ENCODE results near the gene ANKIB1. TPM values are rescaled to one million over a fixed set of nuclear protein-coding genes. Genes with fewer than 3 reads are reported as not detected.

Gene ANKIB1
- total and polyA plus RNA-seq, 2 donors from 2014 or later: 10.7 to 59.0 TPM

DNA sequence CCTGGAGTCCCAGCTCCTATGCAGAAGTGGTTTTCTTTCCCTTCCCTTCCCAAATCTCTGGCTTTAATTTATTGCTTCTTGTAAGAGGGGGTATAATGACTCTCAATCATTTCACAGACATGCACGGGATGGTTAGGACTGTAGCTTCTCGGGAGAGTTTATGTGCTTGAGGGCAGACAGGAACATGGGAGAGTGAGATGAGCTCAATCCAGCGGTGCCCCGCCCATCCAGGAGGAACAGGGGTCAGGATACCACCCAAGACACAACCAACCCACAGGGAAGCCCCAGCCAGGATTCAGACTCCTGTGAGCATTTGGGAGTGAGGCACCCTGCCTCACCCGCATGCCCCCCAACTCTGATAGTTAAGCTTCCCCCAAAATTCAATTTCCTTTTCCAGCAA is 167.8 kb downstream of the ANKIB1 start:
- H3K4me3 ChIP-seq (ENCODE audit: low read length in 3 of 3): no peak overlapping the region
- DNase-seq (no peak), FAIRE-seq (no peak)
- H3K27me3 ChIP-seq (ENCODE audit: control insufficient read depth, insufficient read depth, low read length): no peaks in the 10 kb centered on the region
- no peaks in the 10 kb centered on the region for H3K36me3 ChIP-seq (ENCODE audit: control insufficient read depth in 2 of 3, insufficient read depth in 3 of 3, low read length in 3 of 3)
- no peak overlapping the region for H3K27ac ChIP-seq (ENCODE audit: low read depth in 2 of 2, low read length in 2 of 2)
- no peak overlapping the region for H3K9ac ChIP-seq (ENCODE audit: low read length in 3 of 3)
- no peak for TF ChIP-seq CTCF (IDR thresholded peaks at IDR 0.05; ENCODE audit: borderline replicate concordance, extremely low read depth, insufficient read depth)
- H3K9me3 ChIP-seq (ENCODE audit: control insufficient read depth in 2 of 3, insufficient read depth in 1 of 3, low read length in 3 of 3): no peaks in the 10 kb centered on the region
- no peaks in the 10 kb centered on the region for H3K4me1 ChIP-seq (ENCODE audit: control insufficient read depth in 2 of 3, insufficient read depth in 2 of 3, low read depth in 1 of 3, low read length in 3 of 3)
- intact Hi-C loops (cut with DNase I): no loop called here

DNA sequence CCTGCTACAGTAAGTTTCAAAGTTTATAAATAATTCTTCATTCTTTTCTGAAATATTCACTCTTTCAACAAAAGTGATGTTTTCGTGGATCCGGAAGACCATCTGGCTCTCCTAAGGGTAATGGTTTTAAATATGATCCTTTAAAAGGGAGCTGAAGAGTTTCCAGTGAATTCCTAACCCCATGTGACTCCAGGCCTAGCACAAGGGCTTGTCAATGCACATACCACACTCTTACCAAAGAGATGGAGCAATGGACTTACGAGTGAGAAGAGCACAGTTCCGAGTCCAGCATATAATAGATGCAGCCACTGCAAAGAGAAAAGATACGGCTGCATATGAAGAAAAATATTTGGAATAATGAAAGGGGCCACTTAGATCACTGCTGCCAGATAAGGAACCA is 169.5 kb downstream of the ANKIB1 start:
- no peaks in the 10 kb centered on the region for H3K4me1 ChIP-seq (ENCODE audit: control insufficient read depth in 2 of 3, insufficient read depth in 2 of 3, low read depth in 1 of 3, low read length in 3 of 3)
- no peak overlapping the region for H3K27ac ChIP-seq (ENCODE audit: low read depth in 2 of 2, low read length in 2 of 2)

DNA sequence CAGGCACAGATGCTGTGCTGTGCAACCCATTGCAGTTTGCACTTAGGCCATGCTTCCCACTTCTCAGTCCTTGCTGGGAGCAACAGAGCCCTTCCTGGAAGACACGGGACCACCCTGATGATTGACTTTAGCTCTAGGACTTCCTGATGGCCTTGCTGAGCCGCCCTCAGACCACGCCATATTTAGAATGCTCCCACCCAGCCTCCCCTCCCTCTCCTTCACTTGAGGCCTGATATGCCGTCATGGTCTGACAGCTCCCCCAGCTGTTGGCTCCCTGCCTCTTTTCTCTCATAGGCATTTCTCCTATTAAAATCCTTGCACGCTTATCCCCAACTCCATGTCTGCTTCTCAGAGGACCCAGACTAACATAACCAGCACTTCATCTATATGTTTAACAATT is 172.1 kb downstream of the ANKIB1 start:
- Histone ChIP-seq H3K27ac (ENCODE audit: low read depth in 2 of 2, low read length in 2 of 2) (no peak overlapping the region), H3K36me3 (ENCODE audit: control insufficient read depth in 2 of 3, insufficient read depth in 3 of 3, low read length in 3 of 3) (no peaks in the 10 kb centered on the region), H3K4me3 (ENCODE audit: low read length in 3 of 3) (no peak overlapping the region), H3K9me3 (ENCODE audit: control insufficient read depth in 2 of 3, insufficient read depth in 1 of 3, low read length in 3 of 3) (no peaks in the 10 kb centered on the region), H3K9ac (ENCODE audit: low read length in 3 of 3) (no peak overlapping the region), H3K27me3 (ENCODE audit: control insufficient read depth, insufficient read depth, low read length) (no peaks in the 10 kb centered on the region), H3K4me1 (ENCODE audit: control insufficient read depth in 2 of 3, insufficient read depth in 2 of 3, low read depth in 1 of 3, low read length in 3 of 3) (no peaks in the 10 kb centered on the region)
- no peak for TF ChIP-seq CTCF (IDR thresholded peaks at IDR 0.05; ENCODE audit: borderline replicate concordance, extremely low read depth, insufficient read depth)
- intact Hi-C loops (cut with DNase I): no loop called here
- DNase-seq (peak in 1 of 5 donors; percentile 15), FAIRE-seq (no peak)

More for the DNA sequence above, 169.5 kb downstream of the ANKIB1 start:
- intact Hi-C loops (cut with DNase I): no loop called here
- Histone ChIP-seq H3K36me3 (ENCODE audit: control insufficient read depth in 2 of 3, insufficient read depth in 3 of 3, low read length in 3 of 3) (no peaks in the 10 kb centered on the region), H3K9me3 (ENCODE audit: control insufficient read depth in 2 of 3, insufficient read depth in 1 of 3, low read length in 3 of 3) (no peaks in the 10 kb centered on the region), H3K9ac (ENCODE audit: low read length in 3 of 3) (no peak overlapping the region), H3K4me3 (ENCODE audit: low read length in 3 of 3) (no peak overlapping the region), H3K27me3 (ENCODE audit: control insufficient read depth, insufficient read depth, low read length) (no peaks in the 10 kb centered on the region)
- no peak for TF ChIP-seq CTCF (IDR thresholded peaks at IDR 0.05; ENCODE audit: borderline replicate concordance, extremely low read depth, insufficient read depth)
- FAIRE-seq: no peak
- no peak for DNase-seq

Data from kidney (tissue), 14 donors.